Mammary epithelial cell (primary cell): Measurements from ENCODE around the gene MPRIP.

Source experiments
- EZH2 ChIP-seq: IDR thresholded peaks from 2 replicates; pipeline ENCODE4 v1.6.1; 2012; ENCODE audit warnings: low read length, inconsistent platforms, borderline replicate concordance
- TF ChIP-seq, protein P1 (sequence below), 2 donors: IDR thresholded peaks in 1 of 2; conservative IDR thresholded peaks in 1 of 2; 2 replicates each; pipeline ENCODE4 v1.5.1; 2011 to 2012; ENCODE audit warnings: inconsistent platforms in 2 of 2, low read length in 2 of 2, mild to moderate bottlenecking in 2 of 2, control low read depth in 1 of 2, low read depth in 1 of 2; ENCODE audit not compliant: insufficient read depth in 1 of 2; ENCODE audit errors: extremely low read depth in 1 of 2

GRCh38 chr17:17155568-17155967 lies 113.3 kb downstream of the MPRIP start:
- TF ChIP-seq, protein P1, sequence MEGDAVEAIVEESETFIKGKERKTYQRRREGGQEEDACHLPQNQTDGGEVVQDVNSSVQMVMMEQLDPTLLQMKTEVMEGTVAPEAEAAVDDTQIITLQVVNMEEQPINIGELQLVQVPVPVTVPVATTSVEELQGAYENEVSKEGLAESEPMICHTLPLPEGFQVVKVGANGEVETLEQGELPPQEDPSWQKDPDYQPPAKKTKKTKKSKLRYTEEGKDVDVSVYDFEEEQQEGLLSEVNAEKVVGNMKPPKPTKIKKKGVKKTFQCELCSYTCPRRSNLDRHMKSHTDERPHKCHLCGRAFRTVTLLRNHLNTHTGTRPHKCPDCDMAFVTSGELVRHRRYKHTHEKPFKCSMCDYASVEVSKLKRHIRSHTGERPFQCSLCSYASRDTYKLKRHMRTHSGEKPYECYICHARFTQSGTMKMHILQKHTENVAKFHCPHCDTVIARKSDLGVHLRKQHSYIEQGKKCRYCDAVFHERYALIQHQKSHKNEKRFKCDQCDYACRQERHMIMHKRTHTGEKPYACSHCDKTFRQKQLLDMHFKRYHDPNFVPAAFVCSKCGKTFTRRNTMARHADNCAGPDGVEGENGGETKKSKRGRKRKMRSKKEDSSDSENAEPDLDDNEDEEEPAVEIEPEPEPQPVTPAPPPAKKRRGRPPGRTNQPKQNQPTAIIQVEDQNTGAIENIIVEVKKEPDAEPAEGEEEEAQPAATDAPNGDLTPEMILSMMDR (conservative IDR thresholded peaks at IDR 0.05 in 1 of 2, IDR thresholded peaks at IDR 0.05 in 1 of 2; ENCODE audit: extremely low read depth in 1 of 2, insufficient read depth in 1 of 2, low read depth in 1 of 2, low read length in 2 of 2), result peak in 1 of 2 donors; percentile 1
- TF ChIP-seq EZH2, result no peak
